ENCODE results near the gene PARP9.
A peak's percentile ranks its signal among the peaks of the same experiment; 100 is the strongest.
"Not testable (repeated sequence)": the region's sequence is repeated elsewhere in the genome, so short reads cannot be mapped to it uniquely, and the experiment has no call there.

The PARP9 gene

GRCh38 chr3:122516846-122517360 lies 47.2 kb downstream of the PARP9 start:
- no peak for DNase-seq

- DNase-seq = no peak
Observed at GRCh38 chr3:122515870-122516269, 48.2 kb downstream of the PARP9 start.

- no peak for DNase-seq
Observed at GRCh38 chr3:122515020-122515468, 49.1 kb downstream of the PARP9 start.

- peak; percentile 89 to 92 for DNase-seq
Observed at GRCh38 chr3:122514123-122515019, 49.7 kb downstream of the PARP9 start, which contains the start of gene KPNA1. KPNA1 (minus strand) TSS chr3:122514939; CDS start chr3:122496565, 18,374 bp downstream.

- DNase-seq = no peak
Observed at GRCh38 chr3:122513386-122514122, 50.5 kb downstream of the PARP9 start.

GRCh38 chr3:122512284-122512683 lies 51.8 kb downstream of the PARP9 start:
- no peak for DNase-seq

- DNase-seq = no peak
Observed at GRCh38 chr3:122510878-122511535, 53.1 kb downstream of the PARP9 start.

GRCh38 chr3:122508944-122509343 lies 55.2 kb downstream of the PARP9 start:
- not testable (repeated sequence) for DNase-seq

GRCh38 chr3:122508135-122508914 lies 55.8 kb downstream of the PARP9 start:
- DNase-seq = no peak

- no peak for DNase-seq
Observed at GRCh38 chr3:122506450-122506849, 57.6 kb downstream of the PARP9 start.

GRCh38 chr3:122505676-122506075 lies 58.4 kb downstream of the PARP9 start:
- DNase-seq = no peak

- no peak for DNase-seq
Observed at GRCh38 chr3:122502941-122503340, 61.2 kb downstream of the PARP9 start.

- DNase-seq = no peak
Observed at GRCh38 chr3:122502139-122502538, 62.0 kb downstream of the PARP9 start.

GRCh38 chr3:122500964-122501363 lies 63.1 kb downstream of the PARP9 start:
- DNase-seq = not testable (repeated sequence)

GRCh38 chr3:122498152-122498551 lies 65.9 kb downstream of the PARP9 start:
- DNase-seq = no peak

GRCh38 chr3:122497425-122497824 lies 66.7 kb downstream of the PARP9 start:
- DNase-seq = no peak

- DNase-seq = no peak
Observed at GRCh38 chr3:122496508-122496907, 67.6 kb downstream of the PARP9 start.

GRCh38 chr3:122493296-122493695 lies 70.8 kb downstream of the PARP9 start:
- no peak for DNase-seq

- no peak for DNase-seq
Observed at GRCh38 chr3:122488262-122488973, 75.7 kb downstream of the PARP9 start.

- no peak for DNase-seq
Observed at GRCh38 chr3:122484985-122485384, 79.1 kb downstream of the PARP9 start.

- no peak for DNase-seq
Observed at GRCh38 chr3:122481390-122481789, 82.7 kb downstream of the PARP9 start.

Measured in activated T-cell treated with anti-CD3 and anti-CD28 coated beads, Interleukin-2, amount 50 U/mL, for 48 hours (primary cell).